Body of pancreas (tissue), 4 donors: Measurements from ENCODE around the gene RAD9B.

Experiments used
- POLR2A ChIP-seq, 3 donors: fragments of 450-650 bp; IDR thresholded peaks; one replicate each; pipeline ENCODE4 v1.6.1; 2016; ENCODE audit warnings: antibody characterized with exemption in 3 of 3, mild to moderate bottlenecking in 2 of 3
- TF ChIP-seq, protein P1 (sequence below), 7 experiments: fragments of 450-650 bp in 4 of 7; fragments of 200-600 bp in 3 of 7; sonication (generic) in 3 of 7; IDR thresholded peaks; one replicate each; pipeline ENCODE4 v1.5.1; 2016 to 2019; ENCODE audit warnings: antibody characterized with exemption in 7 of 7

DNA sequence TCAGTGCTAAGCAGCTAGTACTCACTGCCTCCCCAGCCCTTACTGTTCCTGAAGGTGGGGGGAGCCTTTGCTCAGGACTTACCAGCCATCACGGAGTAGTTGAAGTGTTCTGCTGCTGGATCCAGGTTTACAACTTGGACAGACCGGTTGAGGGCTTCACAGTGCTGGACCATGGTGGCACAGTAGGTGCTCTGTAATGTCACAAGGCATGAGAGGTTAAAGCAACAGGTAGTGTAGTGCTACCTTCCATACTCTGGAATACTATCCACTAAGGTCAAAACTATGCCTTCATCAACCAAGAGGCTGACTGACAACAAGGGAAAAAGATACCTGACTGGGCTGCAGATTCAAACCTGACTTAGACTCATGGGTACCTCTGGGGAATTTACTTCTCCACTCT is 37.1 kb upstream of the RAD9B start:
- TF ChIP-seq, protein P1, sequence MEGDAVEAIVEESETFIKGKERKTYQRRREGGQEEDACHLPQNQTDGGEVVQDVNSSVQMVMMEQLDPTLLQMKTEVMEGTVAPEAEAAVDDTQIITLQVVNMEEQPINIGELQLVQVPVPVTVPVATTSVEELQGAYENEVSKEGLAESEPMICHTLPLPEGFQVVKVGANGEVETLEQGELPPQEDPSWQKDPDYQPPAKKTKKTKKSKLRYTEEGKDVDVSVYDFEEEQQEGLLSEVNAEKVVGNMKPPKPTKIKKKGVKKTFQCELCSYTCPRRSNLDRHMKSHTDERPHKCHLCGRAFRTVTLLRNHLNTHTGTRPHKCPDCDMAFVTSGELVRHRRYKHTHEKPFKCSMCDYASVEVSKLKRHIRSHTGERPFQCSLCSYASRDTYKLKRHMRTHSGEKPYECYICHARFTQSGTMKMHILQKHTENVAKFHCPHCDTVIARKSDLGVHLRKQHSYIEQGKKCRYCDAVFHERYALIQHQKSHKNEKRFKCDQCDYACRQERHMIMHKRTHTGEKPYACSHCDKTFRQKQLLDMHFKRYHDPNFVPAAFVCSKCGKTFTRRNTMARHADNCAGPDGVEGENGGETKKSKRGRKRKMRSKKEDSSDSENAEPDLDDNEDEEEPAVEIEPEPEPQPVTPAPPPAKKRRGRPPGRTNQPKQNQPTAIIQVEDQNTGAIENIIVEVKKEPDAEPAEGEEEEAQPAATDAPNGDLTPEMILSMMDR (IDR thresholded peaks at IDR 0.05) = no peak
- TF ChIP-seq POLR2A (IDR thresholded peaks at IDR 0.05) = no peak
